Activated gamma-delta T cell treated with anti-CD3 and anti-CD28 coated beads, Interleukin-2, amount 50 U/mL, for 16 hours (primary cell): ENCODE data around the gene PPP1R18.
"Not testable (repeated sequence)": the region's sequence is repeated elsewhere in the genome, so short reads cannot be mapped to it uniquely, and the experiment has no call there.

Experiments
- DNase-seq: peaks from one replicate; pipeline ENCODE4 v3.0.0-alpha.2; 2020; ENCODE audit warnings: low read depth

The PPP1R18 gene

GRCh38 chr6:30686009-30686907 is at the start of gene PPP1R18:
Gene PPP1R18 (minus strand): TSS chr6:30686645. CDS start chr6:30686018, 627 bp downstream.
- DNase-seq = peak; percentile 76

GRCh38 chr6:30735668-30736314 is 49.3 kb upstream of the PPP1R18 start:
- DNase-seq = no peak

GRCh38 chr6:30732237-30732943 is 45.9 kb upstream of the PPP1R18 start:
- no peak for DNase-seq

- DNase-seq = peak; percentile 71
Measured at GRCh38 chr6:30730601-30731435, 44.4 kb upstream of the PPP1R18 start.

GRCh38 chr6:30727920-30728553 is 41.6 kb upstream of the PPP1R18 start:
- no peak for DNase-seq

- no peak for DNase-seq
Measured at GRCh38 chr6:30726506-30727413, 40.3 kb upstream of the PPP1R18 start.

GRCh38 chr6:30725713-30726505 is 39.5 kb upstream of the PPP1R18 start:
- no peak for DNase-seq

GRCh38 chr6:30724906-30725667 is 38.6 kb upstream of the PPP1R18 start:
- no peak for DNase-seq

GRCh38 chr6:30723843-30724741 is 37.6 kb upstream of the PPP1R18 start:
- DNase-seq = not testable (repeated sequence)

GRCh38 chr6:30723159-30723842 is 36.9 kb upstream of the PPP1R18 start:
- not testable (repeated sequence) for DNase-seq

- DNase-seq = peak; percentile 84
Measured at GRCh38 chr6:30722280-30723112, 36.1 kb upstream of the PPP1R18 start.

- DNase-seq = not testable (repeated sequence)
Measured at GRCh38 chr6:30722025-30722279, 35.5 kb upstream of the PPP1R18 start.

GRCh38 chr6:30721198-30722024 is 35.0 kb upstream of the PPP1R18 start:
- peak; percentile 96 for DNase-seq

- DNase-seq = peak; percentile 43
Measured at GRCh38 chr6:30720738-30721197, 34.3 kb upstream of the PPP1R18 start.
